K562 (cell line): Measurements from ENCODE around the gene AGPAT2. TPM values are rescaled to one million over a fixed set of nuclear protein-coding genes. Genes with fewer than 3 reads are reported as not detected.

ENCODE experiments used
- ATAC-seq: fragments of 200-7000 bp; cut with Tn5 transposase; 3 replicates; pipeline ENCODE4 v1.9.1; 2020; ENCODE audit warnings: moderate library complexity
- BruUV-seq: library from RNA; stranded (reverse); fragments of 400-500 nt; replicated peaks from 2 replicates; lab custom pipeline; 2021; lab: Mats Ljungman, UMichigan
- CTCF ChIA-PET: fragments of 300-600 bp; formaldehyde crosslinking; extraction: SDS; loops from one replicate; lab custom pipeline; 2021; ENCODE audit warnings: low intra/inter-chr PET ratio; lab: Yijun Ruan, JAX
- POLR2A ChIA-PET: fragments of 300-600, 350-650 bp; sonication (Branson Sonifier 250); formaldehyde crosslinking; extraction: SDS; loops from one replicate; lab custom pipeline; 2021; ENCODE audit warnings: antibody characterized with exemption, inconsistent platforms; lab: Yijun Ruan, JAX
- DNase-seq, 4 experiments: peaks; one replicate each; pipeline versions ENCODE4 v3.0.0 to v3.0.0-alpha.2; 2011 to 2018; ENCODE audit warnings: low spot score in 3 of 4, mixed read lengths in 3 of 4; ENCODE audit errors: extremely low read depth in 1 of 4
- FAIRE-seq: peaks from 2 replicates; lab custom pipeline; 2011; peaks lifted over from hg19 to GRCh38; lab: Jason Lieb, UNC
- H2AFZ ChIP-seq: 2 replicates; pipeline ENCODE4 v1.6.0; 2011; ENCODE audit warnings: low read depth, low read length, control low read depth, inconsistent platforms
- H3K27ac ChIP-seq: fragments of 200-600 bp; 3 replicates; pipeline ENCODE4 v1.8.0; 2011; ENCODE audit warnings: low read depth, mild to moderate bottlenecking, control low read depth, inconsistent platforms, low read length, moderate library complexity, mixed read lengths; ENCODE audit errors: extremely low read depth
- H3K27me3 ChIP-seq, 2 experiments: fragments of 300-600 bp in 1 of 2; 2 replicates in 1 of 2; 3 replicates in 1 of 2; pipeline versions ENCODE4 v1.6.0 to v1.8.0; 2011; ENCODE audit warnings: inconsistent platforms in 2 of 2, low read length in 2 of 2, mild to moderate bottlenecking in 1 of 2, mixed read lengths in 1 of 2, moderate library complexity in 1 of 2; ENCODE audit not compliant: control insufficient read depth in 2 of 2, insufficient read depth in 2 of 2
- H3K36me3 ChIP-seq: fragments of 300-600 bp; 3 replicates; pipeline ENCODE4 v1.8.0; 2011; ENCODE audit warnings: mild to moderate bottlenecking, low read length, inconsistent platforms; ENCODE audit not compliant: control insufficient read depth, insufficient read depth
- H3K4me1 ChIP-seq, 2 experiments: fragments of 200-600 bp in 1 of 2; replicated peaks in 1 of 2; 2 replicates in 1 of 2; 3 replicates in 1 of 2; pipeline versions ENCODE4 v1.5.1 to v1.8.0; 2011; ENCODE audit warnings: inconsistent platforms in 2 of 2, low read length in 2 of 2, mild to moderate bottlenecking in 1 of 2, mixed read lengths in 1 of 2, moderate library complexity in 1 of 2; ENCODE audit not compliant: control insufficient read depth in 2 of 2, insufficient read depth in 2 of 2
- H3K4me2 ChIP-seq: 2 replicates; pipeline ENCODE4 v1.6.1; 2011; ENCODE audit warnings: low read length, control low read depth, inconsistent platforms, mixed read lengths; ENCODE audit not compliant: insufficient read depth
- H3K4me3 ChIP-seq: fragments of 200-600 bp; sonication (generic), shearing (Covaris generic); 2 replicates; pipeline ENCODE4 v1.5.1; 2016; ENCODE audit warnings: control low read depth, inconsistent platforms
- H3K79me2 ChIP-seq: fragments of 200-600 bp; 3 replicates; pipeline ENCODE4 v1.8.0; 2011; ENCODE audit warnings: low read length, inconsistent platforms; ENCODE audit not compliant: control insufficient read depth, insufficient read depth
- H3K9ac ChIP-seq, 2 experiments: 2 replicates each; pipeline versions ENCODE4 v1.6.0 to v1.6.1; 2011; ENCODE audit warnings: low read depth in 2 of 2, low read length in 2 of 2, control low read depth in 1 of 2, inconsistent platforms in 1 of 2, mild to moderate bottlenecking in 1 of 2, mixed read lengths in 1 of 2; ENCODE audit not compliant: insufficient read depth in 1 of 2
- H3K9me1 ChIP-seq: one replicate; pipeline ENCODE4 v1.6.0; 2011; ENCODE audit warnings: inconsistent platforms, mild to moderate bottlenecking, low read length, moderate library complexity; ENCODE audit not compliant: control insufficient read depth, insufficient read depth
- H3K9me3 ChIP-seq: replicated peaks from 2 replicates; pipeline ENCODE4 v1.5.1; 2011; ENCODE audit warnings: low read depth, low read length, inconsistent platforms; ENCODE audit not compliant: control insufficient read depth, insufficient read depth
- H4K20me1 ChIP-seq: replicated peaks from 2 replicates; pipeline ENCODE4 v1.6.1; 2011; ENCODE audit warnings: low read length, inconsistent platforms, mixed read lengths; ENCODE audit not compliant: control insufficient read depth, insufficient read depth
- BCOR ChIP-seq: fragments of 450-650 bp; IDR thresholded peaks from 2 replicates; pipeline ENCODE4 v1.6.1; 2016
- CBX2 ChIP-seq: fragments of 200-600 bp; sonication (generic); IDR thresholded peaks from one replicate; pipeline ENCODE4 v1.6.1; 2012; ENCODE audit warnings: mild to moderate bottlenecking, low read length, inconsistent platforms; ENCODE audit not compliant: insufficient read depth, poor library complexity, severe bottlenecking
- CEBPB ChIP-seq: fragments of 450-650 bp; IDR thresholded peaks from 2 replicates; pipeline ENCODE4 v1.6.1; 2016; ENCODE audit warnings: missing genetic modification characterization, missing compliant biosample characterization
- POLR2G ChIP-seq: fragments of 200-400 bp; formaldehyde crosslinking; IDR thresholded peaks from 2 replicates; pipeline ENCODE4 v1.6.1; 2017; ENCODE audit warnings: low read depth, mild to moderate bottlenecking, antibody characterized with exemption, low read length, moderate library complexity
- RBFOX2 ChIP-seq: fragments of 200-400 bp; formaldehyde crosslinking; IDR thresholded peaks from 2 replicates; pipeline ENCODE4 v1.6.1; 2017; ENCODE audit warnings: low read depth, mild to moderate bottlenecking, low read length, moderate library complexity
- XRCC5 ChIP-seq: fragments of 200-400 bp; formaldehyde crosslinking; IDR thresholded peaks from 2 replicates; pipeline ENCODE4 v1.6.1; 2017; ENCODE audit warnings: low read depth, mild to moderate bottlenecking, low read length
- WGBS: fragments of 100-300 bp; shearing (Covaris generic); methylation state at CpG from one replicate; pipeline ENCODE4 v1.1.6; 2016; ENCODE audit warnings: low coverage, mixed read lengths; ENCODE audit not compliant: insufficient coverage; ENCODE audit errors: missing lambda C conversion rate; 5-methylcytosine and 5-hydroxymethylcytosine counted together
- in situ Hi-C: fragments of 300-500 bp; cut with MboI; formaldehyde crosslinking; loops from 4 replicates; pipeline ENCODE4 v1.15.0; 2018; ENCODE audit warnings: inconsistent platforms, mixed read lengths
- intact Hi-C: fragments of 100-400 bp; cut with micrococcal nuclease; formaldehyde crosslinking; loops from 2 replicates; pipeline ENCODE4 v1.14.2; 2022
- polyA plus RNA-seq, 8 experiments: library from polyadenylated mRNA; depleted of rRNA in 4 of 8; stranded (reverse) in 5 of 8; unstranded in 3 of 8; fragments of >200 nt; fragmentation: Nextera tagmentation in 2 of 8; fragmentation: Illumina TruSeq in 1 of 8; extraction: Ambion mirVana in 2 of 8; extraction: Trizol in 1 of 8; gene quantifications; 2 replicates each; pipeline versions ENCODE4 v1.2.1 to v1.2.3, GENCODE V29; 2011 to 2014; ENCODE audit warnings: inconsistent platforms in 1 of 8, missing spikeins in 1 of 8
- total RNA-seq, 7 experiments: library from RNA; depleted of rRNA in 6 of 7; stranded (reverse); fragments of >200 nt in 6 of 7; fragmentation: Illumina TruSeq in 2 of 7; extraction: Trizol in 2 of 7; gene quantifications; 2 replicates each; pipeline versions ENCODE4 v1.2.1 to v1.2.3, GENCODE V29; 2011 to 2021; ENCODE audit warnings: low replicate concordance in 1 of 7
- TF ChIP-seq, protein P1 (sequence below): fragments of 200-800 bp; sonication (Bioruptor generic); IDR thresholded peaks from 2 replicates; pipeline ENCODE4 v1.6.1; 2016; ENCODE audit warnings: missing genetic modification characterization, missing compliant biosample characterization

The AGPAT2 gene
- total and polyA plus RNA-seq, 9 of the 15 experiments (the other 6 are each of a cell fraction or from before 2014, with no cell fraction given), result 0.13 to 54.5 (median 23.9) TPM

DNA sequence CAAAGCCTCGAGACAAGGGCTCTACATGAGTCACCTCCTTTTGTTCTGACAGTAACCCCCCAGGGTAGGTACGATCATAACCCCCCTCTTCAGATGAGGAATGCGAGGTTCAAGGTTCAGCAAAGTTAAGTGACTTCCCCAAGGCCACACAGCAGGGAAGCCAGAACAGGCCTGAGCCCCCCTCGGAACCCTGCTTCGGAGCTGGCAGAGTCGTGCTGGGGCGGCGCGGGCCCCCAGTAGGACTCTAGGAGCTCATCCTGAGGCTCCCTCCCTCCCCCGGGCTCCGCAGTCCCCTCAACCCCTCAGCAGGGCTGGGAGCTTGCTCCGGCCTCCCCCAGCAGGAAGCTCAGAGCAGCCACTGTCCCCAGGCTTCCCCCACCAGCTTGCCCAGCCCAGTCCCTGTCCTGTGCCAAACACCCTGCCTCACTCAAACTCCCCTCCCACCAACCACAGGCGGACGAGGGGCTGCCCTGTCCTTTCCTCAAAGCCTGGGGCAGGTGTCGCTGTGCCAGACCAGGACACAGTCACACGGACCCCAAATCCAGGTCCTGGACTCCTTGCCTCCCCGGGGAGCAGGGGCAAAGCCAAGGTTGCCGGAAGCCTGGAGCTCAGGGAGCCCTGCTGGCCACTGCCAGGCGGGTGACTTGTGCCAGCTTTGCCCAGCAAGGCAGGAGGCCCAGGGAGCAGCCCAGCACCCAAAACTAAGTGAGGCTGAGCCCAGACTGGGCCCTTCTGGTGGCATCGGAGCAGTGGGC, 5.1 kb downstream of the AGPAT2 start:
- in situ Hi-C loops, result no loop called here
- Histone ChIP-seq H4K20me1 (peaks cover 6% of the 10 kb centered on the region; the same call in 1 of the 2 replicates), H3K27ac (no peak overlapping the region), H3K9ac (0 out of 4 replicates have a peak overlapping the region, but pooled peaks of 1 of the 2 experiments have one; percentile 50), H3K79me2 (peaks cover 72% of the 10 kb centered on the region), H2AFZ (no peak overlapping the region), H3K4me2 (no peak overlapping the region), H3K27me3 (no peaks in the 10 kb centered on the region), H3K36me3 (peaks cover 24% of the 10 kb centered on the region; the same call in 1 of the 3 replicates), H3K4me3 (no peak overlapping the region), H3K4me1 (peaks cover 10 to 84% of the 10 kb centered on the region in 2 experiments; a peak in 4 of 5 replicates), H3K9me3 (no peaks in the 10 kb centered on the region), H3K9me1 (peaks cover 6% of the 10 kb centered on the region)
- intact Hi-C loops, result no loop called here
- no peak for TF ChIP-seq XRCC5
- TF ChIP-seq CEBPB (tag), result no peak
- TF ChIP-seq BCOR, result peak; percentile 44; the same call in 1 of the 2 replicates
- TF ChIP-seq RBFOX2, result peak; percentile 57; the same call in 1 of the 2 replicates
- TF ChIP-seq POLR2G, result peak; percentile 55
- TF ChIP-seq CBX2, result no peak
- TF ChIP-seq, protein P1, sequence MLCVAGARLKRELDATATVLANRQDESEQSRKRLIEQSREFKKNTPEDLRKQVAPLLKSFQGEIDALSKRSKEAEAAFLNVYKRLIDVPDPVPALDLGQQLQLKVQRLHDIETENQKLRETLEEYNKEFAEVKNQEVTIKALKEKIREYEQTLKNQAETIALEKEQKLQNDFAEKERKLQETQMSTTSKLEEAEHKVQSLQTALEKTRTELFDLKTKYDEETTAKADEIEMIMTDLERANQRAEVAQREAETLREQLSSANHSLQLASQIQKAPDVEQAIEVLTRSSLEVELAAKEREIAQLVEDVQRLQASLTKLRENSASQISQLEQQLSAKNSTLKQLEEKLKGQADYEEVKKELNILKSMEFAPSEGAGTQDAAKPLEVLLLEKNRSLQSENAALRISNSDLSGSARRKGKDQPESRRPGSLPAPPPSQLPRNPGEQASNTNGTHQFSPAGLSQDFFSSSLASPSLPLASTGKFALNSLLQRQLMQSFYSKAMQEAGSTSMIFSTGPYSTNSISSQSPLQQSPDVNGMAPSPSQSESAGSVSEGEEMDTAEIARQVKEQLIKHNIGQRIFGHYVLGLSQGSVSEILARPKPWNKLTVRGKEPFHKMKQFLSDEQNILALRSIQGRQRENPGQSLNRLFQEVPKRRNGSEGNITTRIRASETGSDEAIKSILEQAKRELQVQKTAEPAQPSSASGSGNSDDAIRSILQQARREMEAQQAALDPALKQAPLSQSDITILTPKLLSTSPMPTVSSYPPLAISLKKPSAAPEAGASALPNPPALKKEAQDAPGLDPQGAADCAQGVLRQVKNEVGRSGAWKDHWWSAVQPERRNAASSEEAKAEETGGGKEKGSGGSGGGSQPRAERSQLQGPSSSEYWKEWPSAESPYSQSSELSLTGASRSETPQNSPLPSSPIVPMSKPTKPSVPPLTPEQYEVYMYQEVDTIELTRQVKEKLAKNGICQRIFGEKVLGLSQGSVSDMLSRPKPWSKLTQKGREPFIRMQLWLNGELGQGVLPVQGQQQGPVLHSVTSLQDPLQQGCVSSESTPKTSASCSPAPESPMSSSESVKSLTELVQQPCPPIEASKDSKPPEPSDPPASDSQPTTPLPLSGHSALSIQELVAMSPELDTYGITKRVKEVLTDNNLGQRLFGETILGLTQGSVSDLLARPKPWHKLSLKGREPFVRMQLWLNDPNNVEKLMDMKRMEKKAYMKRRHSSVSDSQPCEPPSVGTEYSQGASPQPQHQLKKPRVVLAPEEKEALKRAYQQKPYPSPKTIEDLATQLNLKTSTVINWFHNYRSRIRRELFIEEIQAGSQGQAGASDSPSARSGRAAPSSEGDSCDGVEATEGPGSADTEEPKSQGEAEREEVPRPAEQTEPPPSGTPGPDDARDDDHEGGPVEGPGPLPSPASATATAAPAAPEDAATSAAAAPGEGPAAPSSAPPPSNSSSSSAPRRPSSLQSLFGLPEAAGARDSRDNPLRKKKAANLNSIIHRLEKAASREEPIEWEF (CRISPR knock-in tag), result no peak
- BruUV-seq, result no TSS peak
- DNase-seq (no peak), FAIRE-seq (no peak), ATAC-seq (no peak)
- POLR2A ChIA-PET, result interaction anchor here (0.6 to 2.4 kb wide), 6 partner anchors 9 to 570 kb away, joined by 3 to 11 read pairs (median 3); no protein-coding TSS in a partner anchor
- CTCF ChIA-PET, result no interaction called here
- WGBS, result 80% methylated on average over 9 of the region's 20 CpGs
